KBM-7 (cell line): Measurements from ENCODE around the gene RHPN2.
"Not testable (repeated sequence)": the region's sequence is repeated elsewhere in the genome, so short reads cannot be mapped to it uniquely, and the experiment has no call there.

Experiments
- DNase-seq: peaks from one replicate; pipeline ENCODE4 v3.0.0-alpha.2; 2015
- in situ Hi-C: fragments of 300-500 bp; cut with MboI; formaldehyde crosslinking; loops from 2 replicates; pipeline ENCODE4 v1.14.3; 2020; ENCODE audit warnings: low sequenced_read_pairs, low pct_unique_long_range_greater_than_20kb, mixed read lengths

Gene RHPN2

DNA sequence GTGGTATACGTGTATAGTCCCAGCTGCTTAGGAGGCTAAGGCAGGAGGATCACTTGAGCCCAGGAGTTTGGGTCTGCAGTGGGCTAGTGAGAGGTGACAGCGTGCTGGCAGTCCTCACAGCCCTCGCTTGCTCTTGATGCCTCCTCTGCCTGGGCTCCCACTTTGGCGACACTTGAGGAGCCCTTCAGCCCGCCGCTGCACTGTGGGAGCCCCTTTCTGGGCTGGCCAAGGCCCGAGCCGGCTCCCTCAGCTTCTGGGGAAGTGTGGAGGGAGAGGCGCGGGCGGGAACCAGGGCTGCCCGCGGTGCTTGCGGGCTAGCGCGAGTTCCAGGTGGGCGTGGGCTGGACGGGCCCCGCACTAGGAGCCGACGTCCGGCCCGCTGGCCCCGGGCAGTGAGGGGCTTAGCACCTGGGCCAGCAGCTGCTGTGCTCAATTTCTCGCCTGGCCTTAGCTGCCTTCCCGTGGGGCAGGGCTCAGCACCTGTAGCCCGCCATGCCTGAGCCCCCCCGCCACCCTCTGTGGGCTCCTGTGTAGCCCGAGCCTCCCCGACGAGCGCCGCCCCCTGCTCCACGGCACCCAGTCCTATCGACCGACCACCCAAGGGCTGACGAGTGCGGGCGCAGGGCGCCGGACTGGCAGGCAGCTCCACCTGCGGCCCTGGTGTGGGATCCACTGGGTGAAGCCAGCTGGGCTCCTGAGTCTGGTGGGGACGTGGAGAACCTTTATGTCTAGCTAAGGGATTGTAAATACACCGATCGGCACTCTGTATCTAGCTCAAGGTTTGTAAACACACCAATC lies 28.1 kb downstream of the RHPN2 start:
- DNase-seq, in situ Hi-C loops: not testable (repeated sequence)

DNA sequence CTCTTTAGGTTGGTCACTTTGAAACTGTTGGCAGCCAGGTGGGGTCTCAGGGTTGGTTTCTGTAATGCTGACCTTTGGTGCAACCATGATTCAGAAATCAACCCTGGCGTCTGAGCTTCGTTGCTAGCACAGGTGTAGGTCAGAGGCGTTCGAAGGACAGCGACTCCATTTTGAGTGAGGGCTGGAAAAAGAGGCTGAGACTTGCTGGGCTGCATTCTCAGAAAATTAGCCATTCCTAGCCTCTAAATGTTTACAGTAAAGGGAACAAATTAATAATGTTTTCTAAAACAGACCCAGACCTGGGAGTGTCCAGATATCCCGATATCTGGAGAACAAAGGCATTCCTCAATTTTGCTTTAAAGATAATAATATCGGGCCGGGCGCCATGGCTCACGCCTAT lies 29.2 kb downstream of the RHPN2 start:
- in situ Hi-C loops: no loop called here

DNA sequence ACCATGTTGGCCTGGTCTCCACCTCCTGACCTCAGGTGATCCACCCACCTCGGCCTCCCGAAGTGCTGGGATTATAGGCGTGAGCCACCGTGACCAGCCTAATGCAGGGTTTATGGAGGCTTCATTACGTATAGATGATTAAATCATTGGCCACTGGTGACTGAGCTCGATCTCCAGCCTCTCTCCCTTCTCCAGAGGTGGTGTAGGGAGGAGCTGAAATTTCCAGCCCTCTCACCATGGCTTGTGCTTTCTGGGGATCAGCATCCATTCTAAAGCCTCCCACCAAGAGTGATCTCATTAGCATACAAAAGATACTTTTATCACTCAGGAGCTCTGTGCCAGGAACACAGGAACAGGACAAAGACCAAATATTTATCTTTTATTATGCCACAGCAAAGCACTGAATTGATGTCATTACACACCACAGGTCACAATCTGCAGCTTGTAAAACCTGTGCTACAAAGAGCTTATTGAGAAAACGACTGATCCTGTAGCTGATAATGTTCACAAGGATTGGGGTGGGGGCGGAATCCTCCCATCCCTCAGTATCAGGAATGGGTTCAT lies 32.4 kb downstream of the RHPN2 start:
- in situ Hi-C loops: no loop called here
- DNase-seq: no peak

More for the DNA sequence above, 29.2 kb downstream of the RHPN2 start:
- no peak for DNase-seq

DNA sequence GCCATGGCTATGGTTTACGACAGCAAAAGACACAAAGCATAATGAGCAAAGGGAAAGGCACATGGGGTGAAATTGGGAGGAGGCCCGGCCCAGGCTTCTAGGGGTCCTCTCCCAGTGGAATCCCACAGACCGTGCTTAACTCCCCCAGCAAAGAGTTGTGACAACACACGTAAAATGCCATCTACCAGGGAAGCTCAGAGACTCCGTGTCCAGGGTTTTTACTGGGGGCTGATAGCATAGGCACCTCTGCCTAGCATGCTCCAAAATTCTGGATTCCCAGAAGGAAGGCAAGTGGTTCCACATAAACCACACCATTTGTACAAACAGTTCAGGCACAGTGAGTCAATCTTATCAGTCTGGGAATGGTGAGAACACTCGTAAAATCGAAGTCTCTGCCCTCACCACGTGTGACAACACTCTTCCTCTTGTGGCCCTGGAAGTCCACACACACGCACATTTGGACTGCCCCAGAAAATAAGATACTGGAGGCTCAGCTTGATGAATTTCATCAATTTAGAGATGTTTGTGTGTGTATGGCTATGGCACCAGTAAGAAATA lies 34.9 kb downstream of the RHPN2 start:
- in situ Hi-C loops: no loop called here
- no peak for DNase-seq

DNA sequence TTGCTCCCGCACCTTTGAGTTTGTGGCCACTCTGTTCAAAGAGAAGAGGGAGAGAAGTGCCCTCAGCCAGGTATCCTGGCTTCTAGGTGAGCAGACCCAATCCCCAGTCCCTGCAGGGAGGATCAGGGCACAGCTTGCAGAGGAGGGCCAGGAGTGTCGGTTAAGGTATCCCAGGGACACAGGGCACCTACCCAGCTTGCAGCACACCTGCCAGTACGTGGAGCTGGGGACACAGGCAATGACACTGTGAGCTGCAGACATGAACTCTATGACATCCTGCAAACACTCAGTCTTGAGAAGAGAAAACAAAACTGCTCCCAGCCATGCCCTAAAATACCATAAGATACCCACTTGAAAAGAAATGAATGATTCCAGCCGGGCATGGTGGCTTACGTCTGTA lies 38.1 kb downstream of the RHPN2 start:
- in situ Hi-C loops, DNase-seq: not testable (repeated sequence)

DNA sequence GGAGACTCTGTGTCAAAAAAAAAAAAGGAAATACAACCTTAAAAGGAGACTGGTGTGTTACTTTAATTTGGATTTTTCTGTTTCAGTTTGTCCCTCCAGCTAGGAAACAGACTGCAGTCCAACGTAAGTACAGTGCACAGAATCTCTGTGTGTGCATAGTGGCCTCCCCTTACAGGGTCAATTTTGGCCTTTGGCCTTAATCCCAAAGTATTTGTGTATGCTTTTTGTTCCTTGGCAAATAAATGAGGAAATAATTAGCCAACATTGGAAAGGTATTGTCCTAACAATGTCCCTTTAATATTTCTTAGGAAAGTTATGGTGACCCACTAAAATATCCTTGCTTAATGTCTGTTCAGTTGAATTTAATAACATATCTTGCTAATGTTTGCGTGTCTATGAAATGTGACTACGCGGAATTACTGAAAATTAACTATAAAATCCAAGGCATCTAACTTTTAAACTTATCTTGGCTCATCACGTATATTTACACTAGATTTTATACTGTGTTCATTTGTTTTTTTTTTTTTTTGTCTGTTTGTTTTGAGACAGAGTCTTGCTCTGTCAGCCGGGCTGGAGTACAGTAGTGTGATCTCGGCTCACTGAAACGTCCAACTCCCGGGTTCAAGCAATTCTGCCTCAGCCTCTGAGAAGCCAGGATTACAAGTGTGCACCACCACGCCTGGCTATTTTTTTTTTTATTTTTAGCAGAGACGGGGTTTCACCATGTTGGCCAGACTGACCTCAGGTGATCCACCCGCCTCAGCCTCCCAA lies 39.0 kb downstream of the RHPN2 start:
- in situ Hi-C loops, DNase-seq: not testable (repeated sequence)

DNA sequence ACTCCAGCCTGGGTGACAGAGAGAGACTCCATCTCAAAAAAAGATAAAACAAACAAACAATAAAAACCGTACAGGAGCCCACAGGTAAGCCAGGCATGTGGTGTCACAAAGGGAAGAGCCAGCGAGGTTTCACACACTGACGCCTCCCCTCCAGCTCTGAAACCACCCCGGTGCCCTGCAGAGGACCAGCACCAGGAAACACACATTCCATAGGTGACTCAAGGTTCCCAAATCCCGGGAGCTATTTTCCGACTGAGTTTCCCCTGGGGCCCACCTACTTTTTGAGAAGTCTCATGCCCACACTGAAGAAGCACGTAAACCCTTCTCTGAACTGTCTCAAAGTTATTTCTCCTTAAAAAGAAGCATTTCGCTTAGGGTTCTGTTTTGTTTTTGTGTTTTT lies 40.3 kb downstream of the RHPN2 start:
- DNase-seq: no peak
- in situ Hi-C loops: no loop called here

DNA sequence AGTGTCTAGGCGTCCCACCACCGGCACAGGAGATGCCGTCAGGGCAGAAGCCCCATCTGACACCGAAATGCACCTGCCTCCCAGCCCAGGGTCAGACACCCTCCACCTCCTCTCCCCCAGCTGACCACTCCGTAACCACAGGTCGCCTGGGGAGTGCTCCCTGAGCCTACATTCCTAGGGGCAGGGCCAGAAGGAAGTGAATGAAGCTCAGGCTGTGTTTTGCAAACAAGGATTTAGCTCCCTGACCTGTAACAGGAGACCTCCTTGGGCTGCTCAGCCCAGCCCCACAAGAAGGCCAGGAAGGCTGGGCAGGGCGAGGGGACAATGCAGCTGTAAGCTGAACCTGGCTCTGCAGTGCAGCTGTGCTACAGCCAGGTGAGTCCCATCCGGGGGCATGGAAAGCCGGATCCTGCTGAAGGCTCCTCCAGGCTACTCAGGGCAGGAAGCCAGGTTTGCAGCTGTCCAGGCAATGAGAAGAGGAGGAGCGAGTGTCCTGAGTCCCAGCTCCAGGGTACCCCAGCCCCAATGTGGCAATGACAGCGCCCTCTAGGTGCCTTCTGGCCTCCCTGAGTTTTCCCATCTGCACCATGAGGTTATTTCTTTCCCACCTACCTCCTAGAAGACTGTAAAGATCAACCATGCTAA lies 42.1 kb downstream of the RHPN2 start:
- in situ Hi-C loops: no loop called here
- DNase-seq: no peak

DNA sequence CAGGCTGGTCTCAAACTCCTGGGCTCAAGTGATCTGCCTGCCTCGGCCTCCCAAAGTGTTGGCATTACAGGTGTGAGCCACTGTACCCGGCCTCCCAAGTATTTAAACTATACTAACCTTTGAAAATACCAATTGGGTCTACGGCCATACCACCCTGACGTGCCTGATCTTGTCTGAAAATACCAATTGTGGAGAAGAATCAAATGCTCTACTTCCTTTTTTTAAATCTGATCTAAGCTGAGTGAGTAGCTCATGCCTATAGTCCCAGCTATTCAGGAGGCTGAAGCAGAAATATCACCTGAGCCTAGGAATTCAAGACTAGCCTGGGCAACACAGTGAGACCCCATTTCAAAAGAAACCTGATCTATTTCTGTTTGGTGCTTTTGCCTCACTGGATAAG lies 53.8 kb downstream of the RHPN2 start:
- DNase-seq, in situ Hi-C loops: not testable (repeated sequence)

DNA sequence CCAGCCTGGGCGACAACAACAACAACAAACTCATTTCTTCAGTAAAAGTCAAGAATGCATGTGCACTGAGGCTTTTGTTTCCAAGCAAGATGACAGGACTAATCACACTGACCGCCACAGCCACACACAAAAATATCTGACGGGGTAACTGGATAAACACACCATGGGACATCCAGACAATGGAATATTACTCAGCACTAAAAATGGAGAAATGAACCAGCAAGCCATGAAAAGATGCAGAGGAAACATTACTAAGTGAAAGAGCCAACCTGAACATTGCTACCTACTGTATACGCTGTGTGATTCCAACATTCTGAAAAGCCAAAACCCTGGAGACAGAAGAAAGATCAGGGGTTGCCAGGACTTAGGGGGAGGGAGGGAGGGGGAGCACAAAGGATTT lies 56.0 kb downstream of the RHPN2 start:
- in situ Hi-C loops: no loop called here
- DNase-seq: no peak

DNA sequence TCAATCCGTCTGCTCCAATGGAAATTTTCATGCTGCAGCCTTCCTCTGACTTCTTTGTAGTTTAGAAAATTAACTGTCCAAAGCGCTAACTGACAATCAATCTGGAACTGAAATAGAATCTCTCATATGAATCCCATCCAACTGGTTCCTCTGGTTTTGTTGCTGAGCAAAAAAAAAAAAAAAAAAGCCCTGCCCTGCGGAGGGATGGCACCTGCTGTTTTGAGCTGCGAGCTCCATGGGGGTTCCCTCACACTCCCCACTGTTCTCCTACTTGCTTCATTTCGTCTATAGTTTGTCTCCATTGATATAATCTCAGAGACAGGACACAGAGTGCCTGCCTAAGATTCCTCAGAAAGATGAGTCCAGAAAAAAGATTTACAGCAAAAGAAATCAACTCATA lies 59.2 kb downstream of the RHPN2 start:
- in situ Hi-C loops: no loop called here
- DNase-seq: no peak

DNA sequence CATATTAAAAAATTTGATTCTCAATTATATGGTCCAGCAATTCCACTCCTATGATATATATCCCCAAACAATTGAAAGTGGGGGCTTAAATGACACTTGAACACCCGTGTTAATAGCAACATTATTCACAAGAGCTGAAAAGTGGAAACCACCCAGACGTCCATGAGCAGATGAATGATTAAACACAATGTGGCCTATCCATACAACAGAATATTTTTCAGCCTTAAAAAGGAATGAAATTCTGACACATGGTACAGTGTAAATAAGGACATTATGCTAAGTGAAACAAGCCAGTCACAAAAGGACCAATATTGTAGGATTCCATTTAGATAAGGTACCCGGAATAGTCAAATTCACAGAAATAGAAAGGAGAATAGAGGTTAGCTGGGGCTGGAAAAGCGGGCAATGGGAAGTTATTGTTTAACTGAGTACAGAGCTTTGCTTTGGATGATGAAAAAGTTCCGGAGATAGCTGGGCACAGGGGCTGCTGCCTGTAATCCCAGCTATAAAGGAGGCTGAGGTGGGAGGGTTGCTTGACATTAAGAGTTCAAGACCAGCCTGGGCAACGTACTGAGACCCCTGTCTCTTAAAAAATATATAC lies 61.2 kb downstream of the RHPN2 start:
- DNase-seq, in situ Hi-C loops: not testable (repeated sequence)

DNA sequence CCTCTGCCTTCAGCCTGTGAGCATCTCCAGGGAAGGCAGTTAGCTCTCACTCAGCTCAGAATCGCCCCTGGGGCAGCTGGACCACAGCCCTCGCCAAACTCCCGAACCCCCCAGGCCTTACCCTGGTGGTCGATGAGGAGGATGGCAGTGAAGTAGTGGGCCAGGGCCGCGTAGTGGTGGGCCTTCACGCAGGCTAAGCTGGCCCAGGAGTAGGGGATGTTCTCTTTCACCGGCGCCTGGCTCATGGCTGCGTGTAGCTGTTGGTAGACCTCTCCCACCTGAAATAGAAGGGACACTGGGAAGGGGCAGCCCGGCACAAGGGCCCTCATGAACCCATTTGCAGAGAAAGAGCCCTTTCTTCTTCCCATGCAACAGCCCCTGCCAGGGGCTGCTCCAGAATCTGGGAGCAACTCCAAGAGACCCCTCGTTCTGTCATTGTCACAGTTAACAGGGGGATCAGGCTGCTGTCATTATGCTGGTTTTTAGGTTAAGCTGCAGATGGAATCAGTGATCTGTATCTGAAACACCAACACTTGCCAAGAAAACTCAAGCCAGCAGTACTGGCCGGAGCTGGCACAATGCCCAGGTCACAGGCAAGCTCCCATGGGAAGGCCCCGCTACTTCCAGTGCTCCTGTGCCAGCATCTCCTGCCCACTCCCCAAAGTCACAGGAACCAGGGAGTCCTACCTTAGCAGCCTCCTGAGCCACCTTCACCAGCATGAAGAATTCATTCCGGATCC lies 62.4 kb downstream of the RHPN2 start:
- in situ Hi-C loops, DNase-seq: not testable (repeated sequence)

DNA sequence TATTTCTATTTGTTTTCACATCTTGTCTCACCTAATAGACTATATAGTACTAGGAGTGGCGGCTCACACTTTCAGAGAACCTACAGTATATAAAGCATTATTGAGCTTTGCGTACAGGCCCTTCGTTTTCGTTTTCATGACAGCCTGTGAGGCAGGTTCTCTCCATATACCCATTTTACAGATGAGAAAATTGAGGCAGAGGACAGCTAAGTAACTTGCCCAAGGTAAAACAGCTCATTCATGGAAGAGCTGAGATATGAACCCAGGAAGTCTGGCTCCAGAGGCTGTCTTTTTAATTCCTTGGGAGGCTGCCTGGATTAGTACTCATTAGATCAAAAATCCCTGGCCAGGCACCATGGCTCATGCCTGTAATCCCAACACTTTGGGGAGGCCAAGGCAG lies 63.8 kb downstream of the RHPN2 start:
- DNase-seq: no peak
- in situ Hi-C loops: no loop called here

DNA sequence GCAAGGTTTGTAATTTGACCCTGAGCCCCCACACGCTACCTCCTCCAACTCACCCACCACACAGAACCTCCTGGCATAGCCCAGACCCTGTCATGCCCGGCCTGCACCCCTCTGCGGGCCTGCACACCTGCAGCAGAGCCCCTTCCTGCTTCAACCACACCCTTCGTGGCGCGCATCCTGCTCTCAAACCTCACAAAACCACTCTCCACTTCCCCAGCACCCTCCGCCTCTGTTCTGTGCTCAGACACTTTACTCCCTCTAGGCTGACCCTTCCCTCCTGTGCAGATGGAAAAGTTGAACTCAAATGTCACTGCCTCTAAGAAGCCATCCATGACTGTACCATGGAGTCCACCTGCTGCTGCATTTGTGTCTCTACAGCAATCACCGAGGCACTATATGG lies 64.2 kb downstream of the RHPN2 start:
- no peak for DNase-seq
- in situ Hi-C loops: no loop called here

DNA sequence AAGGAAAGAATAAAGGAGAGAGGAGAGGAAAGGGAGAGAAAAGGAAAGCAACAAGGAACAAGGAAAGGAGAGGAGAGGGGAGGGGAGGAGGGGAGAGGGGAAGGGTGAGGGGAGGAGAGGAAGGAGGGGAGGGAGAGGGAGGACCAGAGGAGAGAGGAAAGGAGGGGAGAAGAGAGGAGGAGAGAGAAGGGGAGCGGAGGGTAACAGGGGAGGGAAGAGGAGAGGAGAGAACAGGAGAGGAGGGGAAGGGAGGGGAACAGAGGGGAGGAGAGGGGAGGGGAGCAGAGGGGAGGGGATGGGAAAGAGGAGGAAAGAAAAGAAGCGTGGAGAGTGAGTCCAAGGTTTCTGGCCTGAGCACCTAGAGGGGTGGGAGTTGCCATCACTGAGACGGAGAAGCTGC lies 66.0 kb downstream of the RHPN2 start:
- no peak for DNase-seq
- in situ Hi-C loops: no loop called here

DNA sequence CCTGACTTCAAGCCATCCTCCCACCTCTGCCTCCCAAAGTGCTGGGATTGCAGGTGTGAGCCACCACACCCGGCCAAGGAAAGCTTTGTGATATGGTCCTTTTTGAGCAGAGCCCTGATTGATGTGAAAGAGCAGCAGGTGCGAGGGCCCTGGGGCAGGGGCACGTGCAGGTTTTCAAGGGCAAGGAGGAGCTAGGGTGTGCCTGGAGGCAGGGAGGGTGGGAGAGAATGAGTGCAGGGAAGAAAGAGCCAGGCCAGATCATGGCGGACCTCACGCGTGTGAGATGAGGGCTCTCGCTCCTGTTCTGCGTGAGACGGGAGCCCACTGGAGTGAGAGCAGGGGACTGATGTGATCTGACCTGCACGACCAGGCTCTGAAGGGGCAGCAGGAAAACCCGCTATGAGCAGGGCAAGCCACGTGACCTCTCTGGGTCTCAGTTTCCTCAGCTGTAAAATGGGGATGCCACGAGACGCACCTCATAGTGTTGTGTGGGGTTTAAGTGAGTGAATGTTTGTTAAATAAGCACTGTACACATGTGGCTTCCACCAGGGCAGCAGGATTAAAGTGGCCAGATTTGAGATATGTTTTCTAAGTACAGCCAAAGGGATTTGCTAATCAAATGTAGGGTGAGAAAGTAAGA lies 66.9 kb downstream of the RHPN2 start:
- in situ Hi-C loops: no loop called here

DNA sequence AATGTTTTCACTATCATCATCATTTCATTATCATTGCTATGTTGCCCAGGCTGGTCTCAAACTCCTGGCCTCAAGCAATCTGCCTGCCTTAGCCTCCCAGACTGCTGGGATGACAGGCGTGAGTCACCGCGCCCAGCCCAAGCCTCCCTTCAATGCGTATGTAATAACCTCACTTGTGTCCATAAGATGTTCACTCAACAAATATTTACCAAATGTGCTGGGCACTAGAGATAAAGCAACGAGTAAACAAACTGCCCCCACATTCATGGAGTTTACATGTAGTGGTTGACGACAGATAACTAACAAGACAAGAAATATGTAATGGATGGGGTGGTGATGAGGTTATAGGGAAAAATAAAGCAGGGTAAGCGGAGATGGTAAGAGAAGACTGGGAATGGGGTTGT lies 67.6 kb downstream of the RHPN2 start:
- DNase-seq, in situ Hi-C loops: not testable (repeated sequence)

More for the DNA sequence above, 66.9 kb downstream of the RHPN2 start:
- DNase-seq: no peak
